GM18505 (cell line): Measurements from ENCODE around the gene ATXN1.

ENCODE experiments used
- ATAC-seq: cut with Tn5 transposase; IDR thresholded peaks from one replicate; pipeline ENCODE4 v1.9.1; 2021; ENCODE audit not compliant: unreplicated experiment
- POLR2A ChIP-seq: IDR thresholded peaks from 4 replicates; pipeline ENCODE4 v1.6.1; 2011; ENCODE audit warnings: borderline replicate concordance; ENCODE audit not compliant: insufficient read depth, insufficient read length; ENCODE audit errors: extremely low read depth

The ATXN1 gene

DNA sequence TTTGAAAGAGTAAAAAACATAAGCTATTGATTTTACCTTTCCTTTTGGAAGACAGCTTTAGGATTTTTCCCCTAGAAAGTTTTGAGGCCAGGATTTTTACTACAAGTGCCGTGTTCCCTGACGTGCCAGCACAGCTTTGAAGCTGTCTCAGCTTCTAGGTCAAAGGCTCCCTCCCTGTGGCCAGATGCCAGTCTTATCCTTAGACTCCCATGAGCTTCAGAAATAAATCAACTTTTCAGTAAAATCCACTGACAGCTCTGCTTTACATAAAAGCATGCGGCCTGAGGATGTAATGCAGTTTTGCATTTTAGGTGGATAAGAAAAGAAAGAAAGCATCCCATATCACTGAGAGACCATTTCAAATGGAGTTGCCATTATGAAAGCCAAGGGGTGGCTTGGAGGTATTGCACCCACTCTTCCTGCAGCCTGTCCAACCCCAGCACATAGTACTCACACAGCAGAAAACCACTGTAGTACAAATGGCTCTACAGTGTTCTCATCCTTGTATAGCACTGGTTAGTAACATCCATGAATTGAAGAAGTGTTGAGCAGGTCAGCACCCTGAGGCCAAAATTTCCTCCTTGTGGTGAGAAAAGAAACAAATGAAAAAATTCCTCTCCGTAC, 15.2 kb upstream of the ATXN1 start:
- no peak for ATAC-seq
- no peak for TF ChIP-seq POLR2A

DNA sequence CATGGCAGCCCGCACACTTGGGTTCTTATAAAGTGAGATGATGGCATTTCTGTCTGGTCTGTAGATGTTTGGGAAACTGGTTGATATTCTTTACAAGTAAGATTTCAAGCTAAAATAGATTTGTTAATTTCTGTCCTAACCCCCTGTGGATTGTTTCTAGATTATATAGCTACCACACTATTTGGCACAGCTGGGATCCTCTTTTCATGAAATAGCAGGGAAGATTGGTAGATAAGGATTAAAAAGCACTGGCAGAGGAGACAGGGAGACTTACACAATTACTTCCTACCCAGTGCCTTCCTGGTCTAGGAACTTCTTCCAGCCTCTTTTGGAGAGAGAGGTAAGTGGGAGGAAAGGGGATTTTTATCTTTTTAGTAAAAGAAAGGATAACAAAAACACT, 13.2 kb upstream of the ATXN1 start:
- TF ChIP-seq POLR2A = no peak
- no peak for ATAC-seq

DNA sequence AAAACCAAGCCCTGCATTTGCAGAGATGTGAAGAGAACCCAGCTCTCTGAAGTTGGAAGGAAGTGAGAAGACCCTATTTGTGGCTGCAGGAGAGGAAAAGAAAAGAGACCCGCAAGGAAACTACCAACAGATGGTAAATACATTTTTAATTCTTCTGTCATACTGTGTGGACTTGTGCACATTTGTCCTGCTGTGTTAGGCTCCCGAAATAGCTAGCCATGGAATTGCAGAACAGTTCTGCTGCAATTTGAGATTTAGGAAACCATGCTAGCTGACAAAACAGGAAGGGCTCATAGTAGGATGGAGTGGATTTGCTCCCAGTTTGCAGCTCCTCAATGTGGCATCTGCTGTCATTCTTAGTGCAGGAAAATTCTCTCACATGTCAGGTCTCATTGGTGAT, 12.1 kb upstream of the ATXN1 start:
- TF ChIP-seq POLR2A = no peak
- ATAC-seq = no peak

DNA sequence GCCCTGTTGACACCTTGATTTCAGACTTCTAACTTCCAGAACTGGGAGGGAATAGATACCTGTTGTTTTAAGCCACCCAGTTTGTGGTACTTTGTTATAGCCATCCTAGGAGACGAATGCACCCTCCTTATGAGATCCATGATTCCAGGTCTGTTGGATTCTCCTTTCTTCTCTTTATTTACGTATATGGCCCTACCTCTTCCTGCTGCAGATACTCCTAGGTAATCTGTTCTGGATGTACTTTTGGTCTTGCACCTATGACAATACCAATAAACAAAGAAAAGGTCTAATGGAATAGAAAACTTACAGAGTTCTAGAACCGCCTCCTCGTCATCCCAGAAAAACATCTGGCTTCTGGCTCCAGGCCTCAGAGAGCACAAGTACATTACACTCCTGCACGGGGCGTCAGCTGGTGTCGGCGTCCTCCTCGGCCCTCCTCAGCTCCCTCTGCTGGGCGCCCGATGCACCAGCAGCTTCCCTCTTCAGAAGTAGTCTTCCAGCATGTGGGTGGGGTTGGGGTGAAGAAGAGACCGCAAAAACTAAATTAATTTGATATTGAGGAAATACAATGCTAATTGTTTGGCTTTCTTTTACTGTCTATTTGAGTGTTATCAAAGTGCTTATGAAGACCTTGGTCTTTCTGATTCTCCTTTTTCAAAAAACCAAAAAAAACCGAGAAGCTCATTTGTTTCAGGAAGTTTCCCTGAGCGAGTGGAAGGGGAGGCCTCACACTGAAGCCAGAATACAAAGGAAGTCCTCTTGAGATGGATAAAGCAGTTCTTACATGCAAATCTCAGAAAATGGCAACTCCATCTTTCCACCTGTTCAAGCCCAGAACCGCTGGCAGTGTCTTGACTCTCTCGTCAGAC, 9.7 kb upstream of the ATXN1 start:
- no peak for TF ChIP-seq POLR2A
- ATAC-seq = peak; percentile 72

DNA sequence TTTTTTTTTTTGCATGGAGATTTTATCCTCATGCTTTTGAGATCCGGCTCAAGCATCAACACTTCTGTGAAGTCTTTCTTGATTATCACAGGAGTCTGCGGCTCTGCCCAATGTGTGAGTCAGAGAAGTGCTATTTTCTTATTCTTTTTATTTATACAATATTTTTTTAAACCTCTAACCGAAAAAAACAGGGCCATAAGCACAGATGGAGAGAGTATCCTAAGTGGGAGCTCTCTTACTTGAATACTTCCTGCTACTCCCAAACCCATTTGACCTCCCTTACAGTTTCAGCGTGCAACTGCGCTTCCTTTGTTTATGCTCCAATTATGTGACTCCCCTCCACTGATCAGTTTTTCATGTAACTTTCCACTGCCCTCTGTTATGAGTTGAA, 8.7 kb upstream of the ATXN1 start:
- no peak for TF ChIP-seq POLR2A
- no peak for ATAC-seq

DNA sequence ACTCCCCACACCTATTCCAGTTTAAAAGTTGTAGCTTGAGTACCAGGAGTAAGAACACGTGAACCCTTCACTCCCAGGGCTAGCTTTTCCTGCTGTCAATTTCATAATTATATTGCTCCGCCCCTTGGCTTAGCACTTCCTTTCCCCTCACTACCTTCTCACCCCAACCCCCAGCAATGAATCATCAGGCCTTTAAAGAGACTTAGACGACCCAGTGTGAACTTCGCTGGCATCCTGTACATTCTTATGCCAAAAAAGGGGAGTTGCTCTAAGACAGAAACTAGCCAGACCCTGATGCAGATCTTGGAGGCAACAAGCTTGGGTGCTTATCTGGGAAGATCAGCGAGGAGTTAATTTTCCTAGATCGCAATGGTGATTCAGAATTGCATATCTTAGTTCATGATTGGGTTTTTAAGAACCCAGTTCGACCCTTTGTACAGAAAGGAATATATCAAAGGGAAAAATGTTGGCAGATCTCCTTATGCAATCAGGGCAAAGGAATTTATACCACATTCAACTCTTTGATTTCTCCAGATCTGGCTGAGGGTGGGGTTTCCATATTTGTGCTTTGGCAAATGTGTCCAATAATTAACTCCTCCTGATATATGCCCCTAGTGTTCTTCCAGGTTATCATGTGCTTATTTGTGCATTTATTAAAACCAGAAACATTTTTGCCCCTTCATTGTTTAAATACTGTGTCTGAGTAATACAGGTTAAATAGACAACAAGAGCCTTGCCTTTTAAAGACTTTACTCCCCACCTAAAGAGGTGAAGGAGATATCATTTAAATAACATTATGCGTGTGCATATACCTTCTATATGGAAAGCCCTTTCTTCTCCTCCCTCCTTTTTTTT, 8.1 kb upstream of the ATXN1 start:
- peak; percentile 43 for ATAC-seq
- TF ChIP-seq POLR2A = no peak

DNA sequence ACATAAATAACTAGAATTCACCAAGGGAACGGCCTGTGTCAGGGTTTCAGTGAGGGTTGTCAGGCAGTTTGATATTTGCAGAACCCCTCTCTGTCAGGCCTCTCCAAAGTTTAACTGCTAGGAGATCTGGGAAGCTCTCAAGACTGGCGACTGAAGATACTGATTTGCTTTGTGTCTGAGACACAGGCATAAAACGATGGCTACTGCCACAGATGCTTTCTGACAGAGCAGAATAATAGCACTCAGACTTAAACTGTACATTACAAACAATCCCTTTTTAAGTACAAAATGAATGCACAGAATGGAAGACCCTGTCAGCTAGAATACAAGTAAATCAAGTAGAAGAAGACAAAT, 7.2 kb upstream of the ATXN1 start:
- TF ChIP-seq POLR2A = no peak
- no peak for ATAC-seq

DNA sequence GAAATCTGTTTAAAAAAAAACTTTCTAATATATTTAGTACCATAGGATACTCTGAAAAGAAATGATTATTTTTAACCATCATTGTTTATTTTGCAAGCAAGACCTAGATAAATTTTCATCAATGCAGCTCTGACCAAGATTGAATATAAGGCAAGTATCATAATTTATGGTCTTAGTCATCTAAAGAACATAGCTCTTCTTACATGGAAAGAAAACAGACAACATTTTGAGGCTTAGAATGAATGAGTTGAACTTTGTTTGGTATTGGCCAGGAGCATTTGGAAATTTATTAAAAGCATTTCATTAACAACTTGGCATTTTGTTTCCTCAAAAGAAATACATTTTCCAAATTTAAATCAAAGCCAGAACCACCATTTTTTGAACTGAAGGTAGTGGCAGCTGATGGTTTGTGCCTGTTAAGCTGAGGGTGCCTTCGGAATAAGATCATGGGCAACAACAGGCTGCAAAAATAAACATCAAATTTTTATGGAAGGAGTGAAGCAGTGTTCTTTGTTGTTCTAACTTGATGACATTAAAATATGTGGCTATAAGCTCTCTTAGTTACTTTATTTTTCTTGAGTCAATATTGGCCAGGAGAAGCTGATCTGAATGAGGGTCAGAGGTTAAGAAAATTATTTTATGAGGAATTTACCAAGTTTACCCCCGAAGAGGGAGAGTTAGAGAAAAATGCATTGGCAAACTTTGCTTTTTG, 6.7 kb upstream of the ATXN1 start:
- no peak for TF ChIP-seq POLR2A
- no peak for ATAC-seq

DNA sequence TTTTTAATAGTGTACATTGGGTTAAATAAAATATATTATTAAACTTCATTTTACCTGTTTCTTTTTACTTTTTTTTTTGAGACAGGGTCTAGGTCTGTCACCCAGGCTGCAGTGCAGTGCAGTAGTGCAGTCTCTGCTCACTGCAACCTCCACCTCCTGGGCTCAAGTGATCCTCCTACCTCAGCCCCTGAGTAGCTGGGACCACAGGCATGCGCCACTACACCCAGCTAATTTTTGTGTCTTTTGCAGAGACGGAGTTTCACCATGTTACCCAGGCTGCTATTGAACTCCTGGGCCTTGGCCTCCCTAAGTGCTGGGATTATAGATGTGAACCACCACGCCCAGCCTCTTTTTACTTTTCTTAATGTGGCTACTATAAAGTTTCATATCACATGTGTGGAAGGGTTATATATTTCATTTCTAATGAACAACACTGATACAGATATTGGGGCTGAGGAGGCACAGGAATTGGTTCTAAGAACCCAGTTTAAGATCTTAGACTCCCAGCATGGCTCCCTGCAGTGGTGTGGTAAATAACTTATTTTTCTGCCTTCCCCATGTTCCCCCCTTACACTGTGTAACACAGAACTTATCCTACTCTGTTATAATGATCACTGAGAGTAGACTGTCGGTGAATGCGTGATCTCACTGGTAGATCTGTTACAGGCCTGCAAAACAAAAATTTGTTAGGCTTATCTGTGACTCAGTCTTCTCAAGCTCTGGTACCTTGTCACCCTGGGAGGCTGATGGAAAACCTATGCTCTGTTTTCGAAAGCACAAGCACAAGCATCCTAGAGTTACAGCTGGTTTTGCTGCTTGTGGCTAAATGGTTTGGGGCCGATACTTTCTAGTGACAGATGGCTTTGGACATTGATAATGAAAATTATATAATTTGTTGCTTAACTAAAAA, 5.8 kb upstream of the ATXN1 start:
- ATAC-seq = no peak
- no peak for TF ChIP-seq POLR2A

DNA sequence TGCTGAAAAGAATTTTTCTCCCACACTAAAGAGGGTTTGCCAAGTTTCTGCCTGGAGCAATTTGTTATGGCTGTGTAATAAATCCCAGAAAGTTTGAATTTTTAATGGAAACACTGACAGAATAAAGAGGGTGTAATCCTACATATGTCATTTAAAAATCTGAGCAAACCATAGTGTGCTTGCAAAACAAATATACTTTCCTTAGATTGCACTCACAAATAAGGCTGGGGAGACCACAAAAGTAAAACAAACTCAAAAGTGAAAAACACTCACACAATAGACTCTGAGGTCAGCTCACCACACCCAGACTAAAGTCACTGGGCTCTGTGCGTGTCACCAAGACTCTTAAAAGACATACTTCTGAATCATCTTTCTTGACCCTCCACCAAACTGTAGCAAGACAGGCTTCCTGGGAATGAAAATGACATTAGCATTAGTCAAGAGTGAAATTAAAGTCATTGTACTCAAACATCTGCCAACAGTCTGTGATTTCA, 4.8 kb upstream of the ATXN1 start:
- TF ChIP-seq POLR2A = no peak
- no peak for ATAC-seq

DNA sequence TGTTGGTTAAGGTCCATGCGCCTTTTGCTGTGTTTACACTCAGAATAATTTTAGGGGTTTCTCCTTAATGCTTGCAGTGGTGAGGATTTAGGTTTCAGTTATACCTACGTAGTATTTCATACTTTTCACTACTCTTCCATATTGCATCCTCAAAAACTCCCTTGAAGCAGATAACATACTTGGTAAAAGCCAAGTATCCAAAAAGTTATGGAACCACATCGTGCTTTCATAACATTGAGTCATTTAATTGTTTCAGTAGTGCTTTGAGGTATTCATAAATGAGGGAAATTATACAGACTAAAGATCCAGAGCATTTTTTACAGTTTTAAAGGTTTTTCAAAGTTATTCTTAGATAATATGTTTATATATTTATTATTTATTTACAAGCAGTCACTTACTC, 4.0 kb upstream of the ATXN1 start:
- TF ChIP-seq POLR2A = no peak
- ATAC-seq = no peak
